H1 (cell line): ENCODE data around the gene GAS2L1. TPM values are rescaled to one million over a fixed set of nuclear protein-coding genes. Genes with fewer than 3 reads are reported as not detected.

ENCODE experiments used
- CTCF ChIA-PET: fragments of 300-600 bp; sonication (Branson Sonifier 250); formaldehyde crosslinking; loops from one replicate; lab custom pipeline; 2021; ENCODE audit not compliant: partially characterized antibody; lab: Charles Lee
- POLR2A ChIA-PET: fragments of 300-600 bp; sonication (Branson Sonifier 250); formaldehyde crosslinking; loops from one replicate; lab custom pipeline; 2021; ENCODE audit warnings: inconsistent platforms; ENCODE audit not compliant: partially characterized antibody; lab: Charles Lee
- DNase-seq, 2 experiments: peaks; one replicate each; pipeline versions ENCODE4 v3.0.0 to v3.0.0-alpha.2; 2010 to 2022; ENCODE audit warnings: low spot score in 2 of 2, low read depth in 1 of 2, mixed read lengths in 1 of 2
- FAIRE-seq: peaks from 2 replicates; lab custom pipeline; 2011; peaks lifted over from hg19 to GRCh38; lab: Jason Lieb, UNC
- H2AFZ ChIP-seq: 2 replicates; pipeline ENCODE4 v1.8.1; 2012; ENCODE audit warnings: low read length, inconsistent platforms
- H2AK5ac ChIP-seq: 2 replicates; pipeline ENCODE4 v1.6.1; 2013; ENCODE audit warnings: low read depth, low read length
- H2BK120ac ChIP-seq: replicated peaks from 2 replicates; pipeline ENCODE3; 2013; ENCODE audit warnings: low read depth, low read length, inconsistent platforms
- H2BK12ac ChIP-seq: 2 replicates; pipeline ENCODE4 v1.6.1; 2013; ENCODE audit warnings: low read depth, low read length
- H2BK15ac ChIP-seq: 2 replicates; pipeline ENCODE4 v1.6.1; 2013; ENCODE audit warnings: low read length
- H2BK20ac ChIP-seq: 2 replicates; pipeline ENCODE4 v1.6.1; 2013; ENCODE audit warnings: low read length
- H2BK5ac ChIP-seq: 2 replicates; pipeline ENCODE4 v1.6.1; 2013; ENCODE audit warnings: low read depth, low read length
- H3K14ac ChIP-seq: 2 replicates; pipeline ENCODE4 v1.6.1; 2013; ENCODE audit warnings: inconsistent platforms; ENCODE audit not compliant: insufficient read length
- H3K18ac ChIP-seq: 2 replicates; pipeline ENCODE4 v1.6.1; 2013; ENCODE audit warnings: low read length; ENCODE audit errors: extremely low read depth
- H3K23ac ChIP-seq: 2 replicates; pipeline ENCODE4 v1.6.1; 2013; ENCODE audit warnings: inconsistent platforms; ENCODE audit not compliant: insufficient read length
- H3K23me2 ChIP-seq: 2 replicates; pipeline ENCODE4 v1.6.1; 2013; ENCODE audit warnings: low read depth, low read length
- H3K27ac ChIP-seq: 2 replicates; pipeline ENCODE4 v1.6.1; 2011; ENCODE audit warnings: low read depth, low read length, inconsistent platforms
- H3K27me3 ChIP-seq, 4 experiments: replicated peaks in 1 of 4; 1 replicate in 1 of 4; 2 replicates in 3 of 4; pipeline versions ENCODE4 v1.6.1 to v1.8.1; 2011 to 2013; ENCODE audit warnings: low read length in 3 of 4, mild to moderate bottlenecking in 3 of 4, inconsistent platforms in 2 of 4, mixed read lengths in 2 of 4, moderate library complexity in 1 of 4; ENCODE audit not compliant: control insufficient read depth in 3 of 4, insufficient read depth in 3 of 4; ENCODE audit errors: extremely low read depth in 1 of 4
- H3K36me3 ChIP-seq, 4 experiments: 2 replicates each; pipeline versions ENCODE4 v1.6.1 to v1.8.1; 2011 to 2013; ENCODE audit warnings: mild to moderate bottlenecking in 4 of 4, low read length in 3 of 4, moderate library complexity in 2 of 4, control low read depth in 1 of 4, inconsistent platforms in 1 of 4; ENCODE audit not compliant: insufficient read depth in 4 of 4, control insufficient read depth in 2 of 4
- H3K4ac ChIP-seq: replicated peaks from 2 replicates; pipeline ENCODE3; 2013; ENCODE audit warnings: low read length, low read depth, mixed read lengths, inconsistent platforms; ENCODE audit not compliant: insufficient read length
- H3K4me1 ChIP-seq, 4 experiments: replicated peaks in 1 of 4; 1 replicate in 1 of 4; 2 replicates in 3 of 4; pipeline versions ENCODE4 v1.6.1 to v1.8.1; 2011 to 2013; ENCODE audit warnings: low read length in 3 of 4, inconsistent platforms in 2 of 4, mixed read lengths in 1 of 4; ENCODE audit not compliant: insufficient read depth in 4 of 4, control insufficient read depth in 3 of 4
- H3K4me2 ChIP-seq, 2 experiments: 2 replicates each; pipeline versions ENCODE4 v1.6.1 to v1.8.1; 2011 to 2013; ENCODE audit warnings: low read depth in 2 of 2, low read length in 2 of 2, control low read depth in 1 of 2, inconsistent platforms in 1 of 2, mild to moderate bottlenecking in 1 of 2; ENCODE audit not compliant: insufficient read depth in 1 of 2
- H3K4me3 ChIP-seq, 4 experiments: fragments of 200-600, 300-600 bp in 1 of 4; sonication (generic), shearing (Covaris generic), sonication (Bioruptor Twin) in 1 of 4; 2 replicates each; pipeline versions ENCODE4 v1.5.1 to v1.8.1; 2011 to 2016; ENCODE audit warnings: low read length in 4 of 4, low read depth in 3 of 4, control low read depth in 2 of 4, inconsistent platforms in 2 of 4, mild to moderate bottlenecking in 2 of 4, mixed read lengths in 1 of 4, moderate library complexity in 1 of 4; ENCODE audit not compliant: insufficient read depth in 2 of 4; ENCODE audit errors: extremely low read depth in 1 of 4
- H3K56ac ChIP-seq: replicated peaks from 2 replicates; pipeline ENCODE3; 2013; ENCODE audit warnings: low read depth, mild to moderate bottlenecking, mixed read lengths, low read length, inconsistent platforms; ENCODE audit not compliant: insufficient read length
- H3K79me1 ChIP-seq: 2 replicates; pipeline ENCODE4 v1.6.1; 2013; ENCODE audit warnings: low read depth, low read length, control low read depth
- H3K79me2 ChIP-seq, 2 experiments: 2 replicates each; pipeline versions ENCODE4 v1.6.1 to v1.8.1; 2012 to 2013; ENCODE audit warnings: low read length in 2 of 2, mild to moderate bottlenecking in 2 of 2, inconsistent platforms in 1 of 2; ENCODE audit not compliant: insufficient read depth in 2 of 2, control insufficient read depth in 1 of 2
- H3K9ac ChIP-seq, 4 experiments: replicated peaks in 1 of 4; 1 replicate in 1 of 4; 2 replicates in 3 of 4; pipeline versions ENCODE4 v1.6.1 to v1.8.1; 2011 to 2013; ENCODE audit warnings: low read depth in 3 of 4, low read length in 3 of 4, control low read depth in 2 of 4, mild to moderate bottlenecking in 2 of 4, moderate library complexity in 2 of 4, inconsistent platforms in 1 of 4; ENCODE audit errors: extremely low read depth in 1 of 4
- H3K9me3 ChIP-seq, 2 experiments: 2 replicates each; pipeline versions ENCODE4 v1.6.1 to v1.8.1; 2012 to 2013; ENCODE audit warnings: mild to moderate bottlenecking in 2 of 2, moderate library complexity in 2 of 2, control low read depth in 1 of 2, inconsistent platforms in 1 of 2, low read depth in 1 of 2, low read length in 1 of 2, mixed read lengths in 1 of 2; ENCODE audit not compliant: insufficient read depth in 2 of 2
- H4K20me1 ChIP-seq, 2 experiments: replicated peaks in 1 of 2; 2 replicates each; pipeline versions ENCODE3 to v1.8.1; 2011 to 2013; ENCODE audit warnings: inconsistent platforms in 2 of 2, low read length in 2 of 2, mild to moderate bottlenecking in 1 of 2; ENCODE audit not compliant: insufficient read depth in 2 of 2, control insufficient read depth in 1 of 2
- H4K5ac ChIP-seq: 2 replicates; pipeline ENCODE4 v1.6.1; 2013; ENCODE audit warnings: low read length, low read depth, mixed read lengths, inconsistent platforms; ENCODE audit not compliant: insufficient read length
- H4K8ac ChIP-seq: 2 replicates; pipeline ENCODE4 v1.8.0; 2013; ENCODE audit warnings: mild to moderate bottlenecking, moderate library complexity, low read length, inconsistent platforms; ENCODE audit not compliant: insufficient read depth; ENCODE audit errors: extremely low read depth
- H4K91ac ChIP-seq: replicated peaks from 2 replicates; pipeline ENCODE3; 2013; ENCODE audit warnings: low read length, mixed read lengths, inconsistent platforms; ENCODE audit not compliant: insufficient read length
- BACH1 ChIP-seq: IDR thresholded peaks from 2 replicates; pipeline ENCODE4 v1.6.1; 2012; ENCODE audit warnings: low read length, improper control_type of control experiment
- CEBPB ChIP-seq: IDR thresholded peaks from 2 replicates; pipeline ENCODE4 v1.6.1; 2012; ENCODE audit warnings: low read depth, low read length
- NRF1 ChIP-seq: IDR thresholded peaks from 2 replicates; pipeline ENCODE4 v1.6.1; 2011; ENCODE audit warnings: mild to moderate bottlenecking, low read depth, low read length, improper control_type of control experiment
- POLR2A ChIP-seq, 2 experiments: IDR thresholded peaks; 1 replicate in 1 of 2; 2 replicates in 1 of 2; pipeline ENCODE4 v1.6.1; 2011; ENCODE audit warnings: low read depth in 2 of 2, low read length in 2 of 2, mild to moderate bottlenecking in 2 of 2; ENCODE audit errors: control extremely low read depth in 1 of 2
- POLR2AphosphoS5 ChIP-seq: IDR thresholded peaks from 2 replicates; pipeline ENCODE4 v1.6.1; 2011; ENCODE audit warnings: low read depth, low read length
- WGBS, 2 experiments: shearing (Covaris generic) in 1 of 2; methylation state at CpG; one replicate each; pipeline versions ENCODE4 v1.1.6 to v1.1.7; 2013 to 2015; ENCODE audit warnings: low lambda C conversion rate in 2 of 2, mixed read lengths in 2 of 2, inconsistent platforms in 1 of 2, low coverage in 1 of 2, missing lambda C conversion rate in 1 of 2; ENCODE audit not compliant: insufficient replicate concordance in 2 of 2, insufficient coverage in 1 of 2, insufficient read length in 1 of 2; ENCODE audit errors: extremely low coverage in 1 of 2, missing lambda C conversion rate in 1 of 2; 5-methylcytosine and 5-hydroxymethylcytosine counted together
- polyA plus RNA-seq, 7 experiments: library from polyadenylated mRNA; depleted of rRNA in 3 of 7; stranded (reverse) in 5 of 7; unstranded in 2 of 7; fragments of >200 nt in 5 of 7; fragments of 200-250 nt in 2 of 7; gene quantifications; 1 replicate in 5 of 7; 2 replicates in 1 of 7; 4 replicates in 1 of 7; pipeline versions ENCODE4 v1.2.1 to v1.2.3, GENCODE V29; 2011 to 2013; ENCODE audit warnings: missing spikeins in 2 of 7, mixed read lengths in 2 of 7
- total RNA-seq: library from RNA; stranded (reverse); fragmentation: NEBNext Ultra II Directional; extraction: Animal tissue kit (Norgen Biotek cat#: 25700); gene quantifications from 2 replicates; pipeline ENCODE4 v1.2.1, GENCODE V29; 2021
- TF ChIP-seq, protein P1 (sequence below): IDR thresholded peaks from 2 replicates; pipeline ENCODE4 v1.6.1; 2012; ENCODE audit warnings: low read length, inconsistent platforms

The GAS2L1 gene
- total and polyA plus RNA-seq, 2 of the 8 experiments (the other 6 are each of a cell fraction or from before 2014, with no cell fraction given), result 3.6 to 10.1 TPM

DNA sequence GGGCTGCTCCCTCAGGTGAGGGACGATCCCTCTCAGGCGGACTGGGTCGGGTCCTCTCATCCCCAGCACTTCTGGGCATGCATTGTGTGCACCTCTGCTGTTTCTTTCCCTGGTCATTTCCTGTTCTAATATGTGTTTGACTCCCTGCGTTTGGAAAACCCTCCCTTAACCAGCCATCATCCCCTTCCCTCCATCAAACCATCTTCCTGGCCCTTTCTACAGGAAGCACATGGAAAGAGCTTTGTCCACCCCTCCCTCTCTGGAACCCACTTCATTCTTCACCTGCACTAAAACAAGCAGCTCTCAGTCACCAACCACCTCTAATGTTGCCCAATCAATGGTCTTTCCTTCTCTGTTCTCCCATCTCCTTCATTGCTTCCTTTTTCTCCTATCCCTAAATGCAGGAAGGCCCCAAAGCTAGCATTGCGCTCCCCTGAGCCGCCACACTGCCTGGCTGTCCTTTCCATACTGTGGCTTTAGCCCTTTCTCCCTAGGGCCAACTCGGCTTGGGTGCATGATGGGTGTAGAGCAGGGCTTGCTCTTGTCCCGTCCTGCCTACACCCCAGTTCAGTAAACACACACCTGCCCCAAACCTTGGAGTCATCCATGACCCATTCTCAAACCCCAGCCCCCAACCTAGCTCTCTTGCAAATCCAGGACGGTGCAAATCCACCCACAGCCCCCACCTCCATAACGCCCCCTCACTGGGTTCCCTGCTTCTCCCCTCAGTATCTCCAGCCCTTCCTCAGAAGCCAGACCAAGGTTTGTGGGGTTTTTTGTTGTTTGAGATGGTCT, 5.4 kb upstream of the GAS2L1 start:
- no peaks in the 10 kb centered on the region for H3K9me3 ChIP-seq
- peak in 1 of 2 experiments; percentile 52 for DNase-seq
- no peaks in the 10 kb centered on the region for H3K79me2 ChIP-seq
- H2BK20ac ChIP-seq, result no peak overlapping the region
- TF ChIP-seq, protein P1, sequence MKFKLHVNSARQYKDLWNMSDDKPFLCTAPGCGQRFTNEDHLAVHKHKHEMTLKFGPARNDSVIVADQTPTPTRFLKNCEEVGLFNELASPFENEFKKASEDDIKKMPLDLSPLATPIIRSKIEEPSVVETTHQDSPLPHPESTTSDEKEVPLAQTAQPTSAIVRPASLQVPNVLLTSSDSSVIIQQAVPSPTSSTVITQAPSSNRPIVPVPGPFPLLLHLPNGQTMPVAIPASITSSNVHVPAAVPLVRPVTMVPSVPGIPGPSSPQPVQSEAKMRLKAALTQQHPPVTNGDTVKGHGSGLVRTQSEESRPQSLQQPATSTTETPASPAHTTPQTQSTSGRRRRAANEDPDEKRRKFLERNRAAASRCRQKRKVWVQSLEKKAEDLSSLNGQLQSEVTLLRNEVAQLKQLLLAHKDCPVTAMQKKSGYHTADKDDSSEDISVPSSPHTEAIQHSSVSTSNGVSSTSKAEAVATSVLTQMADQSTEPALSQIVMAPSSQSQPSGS, result peak; percentile 72; the same call in 1 of the 2 replicates
- TF ChIP-seq POLR2A (IDR thresholded peaks at IDR 0.05; ENCODE audit: control extremely low read depth in 1 of 2, low read depth in 2 of 2, low read length in 2 of 2) (peak in 1 of 2 experiments; percentile 84; a peak in 2 of 3 replicates), CEBPB (0 out of 2 replicates have a peak, but pooled peaks have one; percentile 10), NRF1 (no peak), POLR2AphosphoS5 (peak; percentile 83), BACH1 (no peak)
- TF ChIP-seq, all 59 proteins: peak for 4
- ChIA-PET CTCF (interaction anchor here (1.3 to 4.8 kb wide), 3 partner anchors 11 to 27 kb away, joined by 4 to 41 read pairs (median 6); no protein-coding TSS in a partner anchor), POLR2A (interaction anchor here (0.5 to 9.1 kb wide), 12 partner anchors 8 to 275 kb away, joined by 3 to 147 read pairs (median 13); partner anchors contain the start of genes EWSR1, RASL10A and RHBDD3)
- H4K8ac ChIP-seq, result no peak overlapping the region
- H3K23ac ChIP-seq, result no peak overlapping the region
- no peak overlapping the region for H3K18ac ChIP-seq
- peaks cover 37 to 50% (median 38%) of the 10 kb centered on the region in 4 experiments for H3K36me3 ChIP-seq
- H4K91ac ChIP-seq, result no peak overlapping the region
- H3K4ac ChIP-seq, result no peak overlapping the region
- no peak overlapping the region for H2BK15ac ChIP-seq
- H3K27ac ChIP-seq, result no peak overlapping the region
- no peak overlapping the region for H3K56ac ChIP-seq
- H2AK5ac ChIP-seq, result no peak overlapping the region
- H2BK5ac ChIP-seq, result no peak overlapping the region
- no peak for FAIRE-seq
- no peak overlapping the region for H3K14ac ChIP-seq
- no peak overlapping the region for H4K5ac ChIP-seq
- WGBS, 2 experiments, result 88% methylated on average over 10 of the region's 10 CpGs; no CpG with 5 or more reads in 1 of the 2 experiments
- H2BK12ac ChIP-seq, result no peak overlapping the region
- H2AFZ ChIP-seq, result no peak overlapping the region
- no peaks in the 10 kb centered on the region for H3K23me2 ChIP-seq
- H4K20me1 ChIP-seq, result peaks cover 10 to 19% of the 10 kb centered on the region in 2 experiments
- no peaks in the 10 kb centered on the region for H3K27me3 ChIP-seq
- H2BK120ac ChIP-seq, result no peak overlapping the region
- no peak overlapping the region for H3K4me2 ChIP-seq
- H3K9ac ChIP-seq, result no peak overlapping the region
- H3K4me1 ChIP-seq, result peaks cover 0 to 6% (median 1%) of the 10 kb centered on the region in 4 experiments; a peak in 3 of 7 replicates
- H3K4me3 ChIP-seq, result no peak overlapping the region
- no peaks in the 10 kb centered on the region; the same call in 1 of the 2 replicates for H3K79me1 ChIP-seq
